ENCODE measurements around the gene MYOZ3.

GRCh38 chr5:150670275-150670947 lies 9.4 kb downstream of the MYOZ3 start:
- TF ChIP-seq CTCF (IDR thresholded peaks at IDR 0.05) (no peak), POLR2A (IDR thresholded peaks at IDR 0.05) (no peak), EP300 (IDR thresholded peaks at IDR 0.05) (no peak)

Data from sigmoid colon (tissue), 4 donors.